GM12892 (cell line): ENCODE measurements around the gene CELF2.

Experiments
- POLR2A ChIP-seq: IDR thresholded peaks from 2 replicates; pipeline ENCODE4 v1.6.1; 2011; ENCODE audit warnings: low read depth, low read length, control low read depth
- POLR2AphosphoS5 ChIP-seq: IDR thresholded peaks from 2 replicates; pipeline ENCODE4 v1.6.1; 2011; ENCODE audit warnings: low read depth, low read length, control low read depth

DNA sequence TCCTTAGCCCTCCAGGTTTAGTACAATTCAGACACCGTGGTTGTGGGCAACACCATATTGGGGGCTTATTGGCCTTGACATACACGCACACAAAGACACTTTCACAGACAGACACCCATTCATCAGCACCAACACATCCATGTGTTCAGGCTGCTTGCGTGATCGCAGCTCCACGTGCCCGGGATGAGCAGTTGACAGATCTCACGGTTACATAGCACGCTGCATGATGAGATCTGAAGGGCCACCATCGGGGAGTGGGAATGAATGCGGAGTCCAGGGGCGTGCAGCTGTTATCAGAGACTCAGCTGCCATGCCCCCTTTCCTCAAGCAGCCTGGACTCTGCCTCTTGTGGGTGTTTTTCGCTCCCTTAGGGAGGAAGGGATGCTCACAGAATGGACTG, 308.6 kb downstream of the CELF2 start:
- TF ChIP-seq POLR2A (peak; percentile 10; the same call in 1 of the 2 replicates), POLR2AphosphoS5 (no peak)
